HG03196 (cell line): ENCODE measurements around the gene SERPINI2.

ENCODE experiments used
- ATAC-seq: cut with Tn5 transposase; IDR thresholded peaks from one replicate; pipeline ENCODE4 v1.9.1; 2021; ENCODE audit not compliant: unreplicated experiment

SERPINI2 gene

DNA sequence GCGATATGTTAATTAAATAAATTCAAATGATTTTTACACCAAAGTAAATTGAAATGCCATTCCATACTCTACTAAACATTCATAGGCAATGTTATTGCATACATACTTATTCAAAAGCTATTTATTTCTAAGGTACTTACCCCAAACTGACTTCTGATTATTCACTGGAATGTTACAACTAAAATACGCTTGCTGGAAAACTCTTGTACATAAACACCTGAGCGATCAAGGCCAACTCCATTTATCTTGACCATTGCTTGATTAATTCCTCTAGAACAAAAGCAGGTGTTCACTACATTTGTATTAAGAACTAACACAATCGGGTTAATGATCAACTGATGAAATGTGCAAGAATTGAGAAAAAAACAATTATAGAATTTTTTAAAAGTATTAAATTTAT lies at the start of gene SERPINI2:
Gene SERPINI2 (minus strand): TSS at position 180 of the 400 bp plus-strand sequence. CDS start 2,208 bp downstream, outside the sequence.
- ATAC-seq: no peak

GRCh38 chr3:167521006-167521355 lies 47.1 kb upstream of the SERPINI2 start:
- no peak for ATAC-seq

GRCh38 chr3:167520266-167521005 lies 46.6 kb upstream of the SERPINI2 start:
- no peak for ATAC-seq

- no peak for ATAC-seq
These were observed 34.1 kb upstream of the SERPINI2 start for GRCh38 chr3:167507954-167508353.

- no peak for ATAC-seq
These were observed 28.6 kb upstream of the SERPINI2 start for GRCh38 chr3:167502401-167502800.

DNA sequence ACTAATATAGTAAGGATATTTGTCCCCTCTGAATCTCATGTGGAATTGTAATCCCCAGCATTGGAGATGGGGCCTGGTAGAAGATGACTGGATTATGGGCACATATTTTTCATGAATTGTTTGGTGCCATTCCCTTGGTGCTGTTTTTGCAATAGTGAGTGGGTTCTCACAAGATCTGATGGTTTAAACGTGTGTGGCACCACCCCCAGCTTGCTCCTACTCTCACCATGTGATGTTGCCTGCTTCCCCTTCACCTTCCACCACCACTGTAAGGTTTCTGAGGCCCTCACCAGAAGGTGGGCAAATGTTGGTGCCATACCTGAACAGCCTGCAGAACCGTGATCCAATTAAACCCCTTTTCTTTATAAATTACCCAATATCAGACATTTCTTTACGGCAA lies 28.1 kb upstream of the SERPINI2 start:
- no peak for ATAC-seq

- no peak for ATAC-seq
These were observed 24.1 kb upstream of the SERPINI2 start for GRCh38 chr3:167497903-167498302.

DNA sequence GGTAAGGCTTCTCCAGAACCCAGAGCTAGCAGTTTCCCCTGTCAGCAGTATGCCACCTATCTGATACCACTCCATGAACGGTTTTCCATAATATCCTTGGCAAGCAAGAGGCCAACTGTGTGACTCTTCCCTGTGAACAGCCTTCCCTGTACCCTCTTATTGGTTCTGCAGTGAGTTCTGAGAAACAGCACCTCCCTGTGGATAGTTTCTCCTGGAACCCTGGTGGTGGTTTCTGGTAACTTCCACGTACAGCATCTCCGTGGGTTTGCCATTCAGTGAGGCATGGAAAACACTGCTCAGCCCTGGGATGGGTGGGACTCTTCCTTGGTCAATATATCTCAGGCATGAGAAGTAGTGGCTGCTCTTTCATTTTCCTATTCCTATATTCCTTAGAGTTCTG lies 19.4 kb upstream of the SERPINI2 start:
- ATAC-seq: no peak

DNA sequence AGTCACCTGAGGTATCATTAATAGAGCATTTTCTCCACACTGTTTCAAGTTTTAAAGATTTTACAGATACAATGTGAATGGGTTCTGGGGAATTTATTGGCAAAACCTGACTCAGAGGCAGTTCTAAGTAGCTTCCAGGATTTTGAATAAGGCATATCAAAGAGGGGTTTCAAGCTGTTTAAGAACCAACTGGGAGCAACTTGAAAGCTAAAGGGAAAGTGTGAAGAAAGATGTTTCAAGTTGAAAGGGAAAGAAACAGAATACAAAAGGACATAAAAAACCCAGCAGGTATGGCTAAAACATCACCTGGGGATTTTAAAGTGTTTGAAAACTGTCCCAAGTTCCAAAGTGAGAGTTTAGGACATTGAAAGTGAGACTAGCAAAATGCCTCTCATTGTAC lies 17.8 kb upstream of the SERPINI2 start:
- ATAC-seq: no peak

- no peak for ATAC-seq
These were observed 15.7 kb upstream of the SERPINI2 start for GRCh38 chr3:167489571-167489970.

GRCh38 chr3:167487556-167487955 lies 13.7 kb upstream of the SERPINI2 start:
- no peak for ATAC-seq

- no peak for ATAC-seq
These were observed 10.7 kb upstream of the SERPINI2 start for GRCh38 chr3:167484551-167484950.

- ATAC-seq: no peak
These were observed 10.1 kb upstream of the SERPINI2 start for GRCh38 chr3:167483708-167484475.

DNA sequence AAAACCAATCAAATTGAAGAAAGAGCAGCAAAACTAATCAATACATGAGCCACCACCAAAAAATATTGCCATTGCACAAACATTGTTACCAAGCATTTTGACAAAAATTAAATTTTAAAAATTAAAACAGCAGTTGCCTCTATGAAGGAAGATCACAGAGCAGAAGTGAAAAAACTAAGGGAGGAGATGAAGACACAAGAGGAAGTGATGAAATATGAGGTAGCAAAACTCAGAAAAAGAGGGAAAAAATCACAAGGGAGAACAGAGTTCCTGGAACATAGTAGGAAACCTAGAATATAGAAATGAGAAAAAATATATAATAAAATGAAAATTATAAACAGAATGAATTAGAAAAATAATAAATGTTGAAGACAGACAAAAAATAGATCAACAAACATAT lies 7.3 kb upstream of the SERPINI2 start:
- no peak for ATAC-seq

GRCh38 chr3:167480748-167481147 lies 6.9 kb upstream of the SERPINI2 start:
- ATAC-seq: no peak

- no peak for ATAC-seq
These were observed 4.5 kb downstream of the SERPINI2 start for GRCh38 chr3:167469381-167469780.

GRCh38 chr3:167467848-167468611 lies 5.8 kb downstream of the SERPINI2 start:
- ATAC-seq: no peak

DNA sequence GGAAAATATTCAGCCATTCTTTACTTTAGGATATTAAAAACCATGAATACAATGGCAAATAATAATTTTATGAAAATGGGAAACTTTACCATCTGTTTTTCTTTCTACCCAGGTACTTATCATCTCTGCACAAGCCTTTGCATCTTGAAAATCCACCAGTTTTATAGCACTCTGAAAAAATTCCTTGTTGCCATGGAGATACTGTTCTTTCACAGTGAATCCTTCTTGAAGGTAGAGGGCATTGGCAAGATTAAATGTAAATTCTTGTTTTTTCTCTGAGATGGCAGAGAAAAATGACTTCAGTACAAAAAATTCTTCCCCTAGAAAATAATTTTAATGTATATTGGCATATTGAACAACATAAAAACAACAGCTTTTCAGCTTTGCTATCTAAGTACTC lies 6.9 kb downstream of the SERPINI2 start:
- ATAC-seq: no peak

- ATAC-seq: no peak
These were observed 17.6 kb downstream of the SERPINI2 start for GRCh38 chr3:167456157-167456799.

GRCh38 chr3:167453815-167454214 lies 20.0 kb downstream of the SERPINI2 start:
- no peak for ATAC-seq

GRCh38 chr3:167451282-167451681 lies 22.6 kb downstream of the SERPINI2 start:
- ATAC-seq: no peak
